A549 treated with RU486 at 1 μM for 4 hours (cell line): ENCODE results near the gene USP24. TPM values are rescaled to one million over a fixed set of nuclear protein-coding genes. Genes with fewer than 3 reads are reported as not detected.

ENCODE experiments used
- total RNA-seq: library from RNA; stranded (reverse); fragments of 200-300 nt; extraction: Qiagen RNA extraction; gene quantifications from 5 replicates; pipeline ENCODE4 v1.2.3, GENCODE V29; 2022; ENCODE audit warnings: low read depth

USP24 gene
- 14.0 to 16.9 TPM (median 15.7 TPM) in 5 replicates for total RNA-seq

GRCh38 chr1:55215194-55216021, at the start of gene USP24:
Gene USP24 (minus strand): TSS chr1:55215364. CDS start chr1:55215113, 251 bp downstream.

GRCh38 chr1:55039342-55040082, 175.7 kb downstream of the USP24 start, which contains the start of gene PCSK9:
Gene PCSK9 (plus strand): TSS chr1:55039548. CDS start chr1:55039838, 290 bp downstream.

Other genes with a start within 250 kb of the USP24 start
- gene TMEM61, start 234.7 kb downstream of the USP24 start, total RNA-seq, result 0.35 to 0.42 TPM (median 0.38 TPM) in 4 of 5 replicates, not detected in the other
- not detected in 5 replicates for gene BSND, start 216.4 kb downstream of the USP24 start, total RNA-seq
- 2.5 to 5.1 TPM (median 3.9 TPM) in 5 replicates for gene PCSK9, start 175.8 kb downstream of the USP24 start, total RNA-seq